Measurements from ENCODE around the gene PPIL3.
"Not testable (repeated sequence)": the region's sequence is repeated elsewhere in the genome, so short reads cannot be mapped to it uniquely, and the experiment has no call there.

PPIL3 gene

DNA sequence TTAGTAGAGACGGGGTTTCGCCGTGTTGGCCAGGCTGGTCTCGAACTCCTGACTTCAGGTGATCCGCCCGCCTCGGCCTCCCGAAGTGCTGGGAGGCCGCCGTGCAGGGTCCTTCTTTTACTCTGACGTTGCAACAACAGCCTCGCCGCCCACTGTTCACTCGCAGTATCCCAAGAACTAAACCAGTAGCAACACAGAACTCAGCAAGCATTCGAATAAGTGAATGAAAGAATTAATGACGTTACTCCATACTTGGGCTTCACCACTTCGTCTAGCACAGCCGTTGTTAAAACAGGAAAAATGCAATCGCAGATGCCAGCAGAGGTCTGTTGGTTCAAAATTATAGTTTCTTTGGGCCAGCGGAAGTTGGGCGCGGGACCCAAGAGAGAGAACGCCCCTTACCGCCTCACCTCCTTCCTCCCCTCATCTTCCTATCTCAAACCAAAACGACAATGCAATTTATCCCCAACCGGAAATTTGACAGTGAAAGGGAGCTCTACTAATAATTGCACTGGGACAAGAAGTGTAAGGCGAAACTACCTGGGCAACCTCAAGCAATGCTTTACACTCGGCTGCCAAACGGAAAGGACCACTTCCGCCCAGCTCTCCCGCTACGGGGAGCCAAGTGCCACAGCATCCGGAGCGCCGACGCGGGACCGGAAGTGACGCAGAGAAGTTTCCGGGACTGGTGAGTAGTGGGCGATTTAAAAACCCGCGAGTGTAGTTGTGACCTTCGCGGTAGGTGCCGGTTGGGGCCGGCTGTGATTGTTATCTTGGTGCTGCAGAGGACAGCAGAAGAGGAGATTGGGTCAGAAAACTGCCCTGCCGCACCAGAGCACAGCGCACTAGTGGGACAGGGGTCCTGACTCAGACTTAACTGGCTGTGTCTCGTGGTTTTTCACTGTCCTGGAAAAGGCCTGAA, at the start of gene PPIL3, which contains the start of gene NIF3L1:
PPIL3 (minus strand) TSS at position 374 of the 922 bp plus-strand sequence. CDS start 1,462 bp downstream, outside the sequence.
NIF3L1 (plus strand) TSS at position 668 of the 922 bp plus-strand sequence. CDS start 2,573 bp downstream, outside the sequence.
- DNase-seq, result peak; percentile 93

DNA sequence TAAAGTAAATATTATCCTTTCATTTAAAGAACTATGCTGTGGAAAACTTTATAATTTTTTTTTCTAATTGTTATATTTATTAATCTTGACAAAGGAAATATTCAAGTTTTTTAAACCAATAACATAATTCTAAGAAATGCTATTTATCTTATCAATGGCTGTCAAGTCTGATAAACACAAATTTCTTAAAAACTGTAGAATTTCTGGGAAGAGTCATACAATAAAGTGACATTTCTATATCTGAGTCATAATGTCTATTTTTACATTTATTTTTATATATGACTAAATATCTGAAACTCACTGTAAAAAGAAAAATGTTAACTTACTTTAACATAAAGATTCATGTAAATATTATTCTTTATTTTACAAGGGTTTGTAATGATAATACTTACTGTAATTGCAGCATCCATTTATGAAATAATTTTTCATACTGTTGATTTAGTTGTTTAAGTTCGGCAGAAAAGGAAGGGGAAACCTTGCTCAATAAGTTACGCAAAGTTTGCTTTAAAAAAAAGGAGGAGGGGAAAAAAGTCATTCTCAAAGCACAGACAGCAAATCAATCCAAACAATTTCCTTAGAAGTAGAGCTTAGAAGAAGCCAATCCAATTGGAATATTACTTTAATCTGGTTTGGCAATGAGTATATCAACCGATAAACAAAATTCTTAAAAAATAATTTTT, 42.2 kb upstream of the PPIL3 start:
- no peak for DNase-seq

GRCh38 chr2:200929334-200930249, 40.7 kb upstream of the PPIL3 start:
- no peak for DNase-seq

GRCh38 chr2:200922439-200922838, 33.6 kb upstream of the PPIL3 start:
- DNase-seq, result no peak

DNA sequence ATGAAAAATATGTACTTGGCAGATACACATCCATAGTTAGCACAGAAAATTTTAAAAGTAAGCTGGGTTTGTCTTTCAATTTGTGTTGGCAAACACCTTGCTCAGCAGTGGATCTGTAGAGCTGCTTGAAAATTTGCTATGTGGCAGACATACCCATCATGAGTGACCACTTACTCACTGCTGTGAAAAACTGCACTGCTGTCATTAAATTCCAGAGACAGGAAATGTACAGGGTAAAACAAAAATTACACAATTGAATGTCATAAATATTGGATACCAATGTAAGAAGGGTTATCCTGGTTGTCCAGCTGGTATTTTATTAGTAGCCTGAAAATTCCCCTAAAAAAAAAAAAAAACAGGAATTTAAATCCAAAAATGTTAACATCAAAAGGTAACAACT, 24.8 kb upstream of the PPIL3 start:
- no peak for DNase-seq

GRCh38 chr2:200909958-200910357, 21.1 kb upstream of the PPIL3 start:
- no peak for DNase-seq

DNA sequence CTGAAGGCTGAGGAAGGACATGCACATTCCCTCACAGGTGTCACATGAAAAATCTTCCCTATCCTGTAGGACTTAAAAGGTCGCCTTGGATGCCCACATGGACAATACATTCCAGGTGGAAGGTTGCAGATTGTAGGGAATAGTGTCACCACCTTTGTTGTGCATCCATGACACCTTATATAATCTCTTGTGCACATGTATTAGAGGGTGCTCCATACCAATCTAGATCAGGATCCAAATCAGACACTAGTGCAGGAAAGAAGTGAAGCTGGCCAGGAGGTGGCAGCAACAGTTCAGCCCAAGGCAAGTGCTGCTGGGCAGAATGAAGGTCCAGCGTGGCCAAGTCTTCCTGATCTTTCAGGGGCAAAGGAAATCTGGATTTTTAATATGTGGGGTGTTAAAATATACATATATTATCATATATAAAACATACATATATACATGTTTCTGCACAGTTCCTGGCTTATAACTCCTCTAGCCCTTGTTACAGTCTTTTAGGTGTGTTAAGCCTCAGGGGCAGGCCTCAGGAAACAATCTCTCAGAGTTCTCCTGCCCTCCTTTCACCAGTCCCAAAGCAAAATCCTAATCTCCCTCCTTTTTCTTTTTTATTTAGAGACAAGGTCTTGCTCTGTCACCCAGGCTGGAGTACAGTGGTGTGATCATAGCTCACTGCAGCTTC, 16.9 kb upstream of the PPIL3 start:
- peak; percentile 46 for DNase-seq

DNA sequence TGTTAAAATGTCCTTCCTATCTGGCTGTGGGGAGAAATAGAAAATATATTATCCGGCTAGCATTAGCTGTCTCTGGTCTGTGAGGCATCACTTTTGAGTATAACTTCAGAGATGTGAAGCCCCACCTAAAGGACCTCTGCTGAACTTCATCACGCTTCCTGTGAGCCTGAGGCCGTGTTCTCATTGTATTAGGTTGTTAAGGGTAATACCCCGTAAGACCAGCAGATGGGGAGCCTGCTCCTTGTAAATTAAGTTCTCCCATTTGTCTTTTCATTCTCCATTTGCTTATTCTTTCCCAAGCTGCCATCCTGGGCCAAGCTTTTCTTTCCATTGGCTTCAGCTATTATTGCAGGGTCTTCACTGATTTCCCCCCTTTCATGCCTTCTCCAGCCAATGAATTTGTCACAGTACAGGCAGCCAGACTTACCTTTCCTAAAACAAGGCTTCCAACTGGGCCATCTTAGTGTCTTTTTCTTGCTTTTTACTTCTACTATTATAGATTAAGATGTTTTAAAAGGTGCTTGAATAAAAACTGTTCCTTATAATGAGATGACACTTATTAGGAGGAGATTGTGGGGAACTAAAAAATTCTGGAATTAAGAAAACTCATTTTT, 12.7 kb upstream of the PPIL3 start:
- DNase-seq, result peak; percentile 61

DNA sequence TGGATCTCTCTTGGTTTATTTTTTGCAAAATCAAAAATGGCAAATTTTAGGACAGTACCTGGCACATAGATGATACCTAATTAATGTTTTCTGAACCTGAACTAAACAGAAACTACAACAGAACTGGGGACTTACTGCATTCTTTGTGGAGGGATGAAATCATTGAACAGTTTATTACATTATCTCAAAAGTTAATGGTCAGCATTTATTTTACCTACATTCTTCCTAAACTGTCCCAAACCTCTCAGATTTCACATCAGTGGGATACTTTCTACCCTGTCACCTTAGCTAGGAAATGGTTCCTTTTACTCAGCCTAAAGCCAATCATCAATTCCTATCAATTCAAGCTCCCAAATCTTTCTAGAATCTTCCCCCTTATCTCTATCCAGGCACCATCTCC, 10.6 kb upstream of the PPIL3 start:
- DNase-seq, result no peak

- DNase-seq, result not testable (repeated sequence)
These were observed 7.1 kb downstream of the PPIL3 start for GRCh38 chr2:200881715-200882249.

DNA sequence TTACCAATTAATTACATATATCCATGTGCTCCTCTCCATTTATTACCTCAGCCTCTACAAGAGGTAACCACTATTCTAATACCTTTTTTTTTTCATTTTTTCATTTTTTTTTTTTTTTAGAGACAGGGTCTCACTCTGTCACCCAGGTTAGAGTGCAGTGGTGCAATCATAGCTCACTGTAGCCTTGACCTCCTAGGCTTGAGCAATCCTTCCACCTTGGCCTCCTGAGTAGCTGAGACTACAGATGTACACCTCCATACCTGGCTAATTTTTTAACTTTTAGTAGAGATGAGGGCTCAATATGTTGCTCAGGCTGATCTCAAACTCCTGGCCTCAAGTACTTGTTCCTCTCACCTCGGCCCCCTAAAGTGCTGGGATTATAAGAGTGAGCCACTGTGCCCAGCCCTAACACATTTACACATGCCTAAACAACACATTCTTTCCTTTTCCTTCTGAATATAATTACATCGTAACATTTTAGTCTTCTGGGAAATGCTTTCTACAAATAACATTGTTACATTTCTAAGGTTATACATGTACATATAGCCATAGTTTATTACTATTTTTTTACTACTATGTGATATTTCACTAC, 10.5 kb downstream of the PPIL3 start:
- DNase-seq, result no peak

DNA sequence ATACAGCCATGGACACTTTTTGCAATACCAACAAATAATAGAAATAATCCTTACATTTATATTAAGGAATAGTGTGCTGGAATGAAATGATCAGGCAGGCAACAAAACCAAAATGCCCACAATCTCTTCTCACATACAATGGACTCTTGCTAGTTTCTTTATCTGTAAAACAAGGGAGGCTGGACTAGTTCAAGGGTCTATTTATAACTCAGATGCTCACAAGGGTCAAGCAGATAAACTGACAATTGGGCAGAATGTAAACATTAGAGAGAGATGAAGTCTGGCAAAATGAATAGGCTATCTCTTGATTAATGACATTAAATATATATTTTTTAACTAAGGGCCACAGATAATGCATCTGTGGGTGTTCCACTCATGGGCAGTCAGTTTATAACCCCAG, 11.4 kb downstream of the PPIL3 start:
- no peak for DNase-seq

- no peak for DNase-seq
These were observed 15.3 kb downstream of the PPIL3 start for GRCh38 chr2:200873560-200873959.

- no peak for DNase-seq
These were observed 17.7 kb downstream of the PPIL3 start for GRCh38 chr2:200871151-200871550.

DNA sequence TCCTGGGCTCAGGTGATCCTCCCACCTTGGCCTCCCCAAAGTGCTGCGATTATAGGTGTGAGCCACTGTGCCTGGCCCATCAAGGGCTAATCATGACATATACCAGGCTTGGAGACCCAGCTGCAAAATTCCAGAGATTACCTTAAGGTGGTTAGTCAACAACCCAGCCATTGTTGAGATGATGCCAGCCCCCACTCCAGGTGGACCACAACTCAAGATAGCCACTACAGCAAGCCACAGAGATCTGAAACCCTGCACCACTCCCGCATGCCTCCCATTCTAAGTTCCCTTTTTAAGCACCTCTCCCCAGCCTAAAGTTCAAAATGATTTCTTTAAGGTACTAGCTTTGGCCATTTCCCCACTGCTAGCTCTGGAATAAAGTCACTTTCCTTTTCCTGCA, 19.9 kb downstream of the PPIL3 start:
- DNase-seq, result no peak

DNA sequence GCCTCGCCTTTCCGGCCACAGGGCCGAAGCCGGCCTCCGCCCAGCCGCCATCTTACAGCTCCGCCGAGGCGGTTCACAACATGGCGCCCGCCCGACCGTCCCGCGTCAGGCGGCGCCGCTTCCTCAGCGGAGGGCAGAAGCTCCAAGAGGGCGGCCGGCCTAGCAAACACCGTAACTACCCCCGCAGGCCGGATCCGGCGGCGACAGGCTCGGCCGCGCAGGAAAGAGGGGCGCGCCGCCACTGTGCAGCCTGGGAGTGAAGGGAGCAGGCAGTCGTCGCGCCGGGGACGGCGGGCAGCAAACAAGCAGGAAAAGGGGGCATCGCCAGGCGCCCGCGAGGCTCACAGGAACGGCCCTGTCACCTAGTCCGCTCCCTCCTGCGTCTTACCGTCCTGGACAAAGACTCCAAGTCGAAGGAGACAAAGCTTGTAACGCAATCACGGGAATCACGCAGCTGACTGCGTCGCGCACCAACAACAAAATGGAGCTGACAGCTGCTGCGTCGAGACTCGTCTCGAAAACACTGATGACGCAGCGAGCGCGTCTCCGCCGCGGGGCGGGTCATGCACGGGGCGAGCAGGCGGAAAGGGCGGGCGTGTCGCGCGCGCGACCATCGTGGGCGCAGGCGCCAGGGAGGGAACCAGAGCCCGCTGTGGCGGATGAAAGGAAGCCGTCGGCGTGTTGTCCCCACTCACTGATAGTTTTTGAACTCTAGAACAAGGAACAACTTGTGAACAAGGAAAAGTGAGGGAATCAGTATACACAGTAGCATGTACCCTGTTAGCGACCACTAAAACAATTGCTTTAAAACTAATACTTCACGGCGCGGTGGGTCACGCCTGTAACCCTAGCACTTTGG, 24.5 kb downstream of the PPIL3 start, which contains the start of gene CLK1:
CLK1 (minus strand) TSS at position 483 of the 859 bp plus-strand sequence. CDS start 2,796 bp downstream, outside the sequence.
- DNase-seq, result peak; percentile 91

DNA sequence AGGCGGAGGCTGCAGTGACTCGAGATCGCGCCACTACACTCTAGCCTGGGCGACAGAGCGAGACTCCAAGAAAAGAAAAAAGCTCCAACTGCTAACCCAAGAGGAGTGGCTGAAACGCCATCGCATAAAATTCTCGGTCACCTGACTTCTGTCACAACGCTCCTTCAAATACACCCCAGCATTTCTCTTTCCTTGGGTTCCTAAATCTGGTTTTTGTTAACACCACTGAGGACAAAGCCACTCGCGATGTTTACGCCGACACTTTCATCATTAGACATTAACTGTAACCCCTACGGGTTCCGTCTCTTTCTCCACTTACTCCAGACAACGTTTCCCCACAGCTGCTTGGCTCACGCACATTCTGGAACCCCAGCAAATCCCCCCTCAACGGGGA, 25.1 kb downstream of the PPIL3 start:
- no peak for DNase-seq

GRCh38 chr2:200862532-200863000, 26.3 kb downstream of the PPIL3 start:
- no peak for DNase-seq

DNA sequence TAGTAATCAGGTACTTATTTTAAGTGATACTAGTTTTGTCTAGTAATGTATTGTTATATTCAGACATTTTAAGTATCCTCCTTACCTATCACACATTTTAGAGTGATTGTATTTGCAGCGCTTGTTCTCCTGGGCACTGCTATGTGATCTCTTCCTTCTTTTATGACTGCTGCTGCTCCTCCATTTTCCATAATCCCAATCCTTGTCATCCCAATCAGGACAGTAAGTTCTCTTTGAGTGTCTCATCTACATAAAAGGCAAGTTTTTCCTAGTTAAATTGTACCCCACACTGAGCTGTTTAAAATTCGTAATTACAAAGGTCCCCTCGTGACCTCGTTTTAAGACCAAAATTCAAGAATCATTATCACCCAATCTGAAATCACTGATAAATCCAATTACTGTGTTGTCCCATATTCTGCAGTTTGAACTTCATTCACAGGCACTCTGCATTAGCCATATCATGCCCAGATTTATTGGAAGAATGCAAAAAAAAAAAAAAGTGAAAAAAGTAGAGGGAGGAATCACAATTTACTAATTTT, 27.2 kb downstream of the PPIL3 start:
- DNase-seq, result no peak
